Bone marrow (tissue), 2 donors: ENCODE results near the gene MT1M.
A peak's percentile ranks its signal among the peaks of the same experiment; 100 is the strongest.
"Not testable (repeated sequence)": the region's sequence is repeated elsewhere in the genome, so short reads cannot be mapped to it uniquely, and the experiment has no call there.

Experiments
- DNase-seq, 2 donors: peaks; one replicate each; lab custom pipeline; 2025; lab: John Stamatoyannopoulos, UW

The MT1M gene

DNA sequence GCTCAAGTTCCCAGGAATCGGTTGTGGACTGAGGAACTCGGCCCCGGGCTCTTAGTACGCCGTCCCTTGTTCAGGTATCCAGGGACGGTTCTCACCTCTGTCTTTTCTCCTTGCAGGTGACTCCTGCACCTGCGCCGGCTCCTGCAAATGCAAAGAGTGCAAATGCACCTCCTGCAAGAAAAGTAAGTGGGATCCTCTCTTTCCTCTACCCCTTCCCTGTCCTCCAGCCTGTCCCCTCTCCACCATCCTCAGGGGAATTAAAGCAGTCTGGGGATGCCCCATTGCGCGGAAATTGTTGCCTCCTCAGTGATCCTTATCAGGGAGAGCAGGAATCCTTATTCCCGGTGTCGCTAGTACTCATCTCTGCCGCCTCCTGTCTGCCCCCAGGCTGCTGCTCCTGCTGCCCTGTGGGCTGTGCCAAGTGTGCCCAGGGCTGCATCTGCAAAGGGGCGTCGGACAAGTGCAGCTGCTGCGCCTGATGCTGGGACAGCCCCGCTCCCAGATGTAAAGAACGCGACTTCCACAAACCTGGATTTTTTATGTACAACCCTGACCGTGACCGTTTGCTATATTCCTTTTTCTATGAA, 23.5 kb upstream of the MT1M start:
- DNase-seq, result no peak

- DNase-seq, result peak; percentile 22 to 94
These were observed 23.0 kb upstream of the MT1M start for GRCh38 chr16:56609463-56609921.

DNA sequence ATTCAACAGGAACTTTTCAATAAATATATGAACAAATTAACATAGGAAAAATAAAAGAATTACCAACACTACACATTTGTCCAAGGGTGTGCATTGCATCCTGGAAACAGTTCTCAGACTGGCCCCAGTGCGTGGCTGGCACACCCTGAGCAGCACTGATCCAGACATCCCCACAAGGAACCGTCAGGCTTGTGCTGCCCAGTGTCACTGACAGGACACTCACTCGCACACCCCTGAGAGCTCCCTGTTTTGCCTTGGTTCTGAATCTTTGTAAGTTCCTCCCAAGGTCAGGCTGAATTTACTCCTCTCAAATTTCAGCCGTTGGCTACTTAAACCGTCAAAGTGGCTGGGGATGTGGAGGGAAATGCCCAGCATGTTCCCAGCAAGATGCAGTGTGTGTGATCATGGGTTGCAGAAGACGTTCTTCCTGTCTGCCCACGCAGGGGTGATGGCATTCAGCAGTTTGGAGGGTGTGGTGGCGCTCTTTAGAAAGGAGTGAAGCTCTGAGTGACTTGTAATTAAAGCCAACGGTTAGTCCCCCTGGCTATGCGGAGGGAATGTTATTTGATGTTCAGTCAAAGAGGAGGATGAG, 22.3 kb upstream of the MT1M start:
- DNase-seq, result no peak

- DNase-seq, result no peak
These were observed 21.8 kb upstream of the MT1M start for GRCh38 chr16:56610609-56611111.

DNA sequence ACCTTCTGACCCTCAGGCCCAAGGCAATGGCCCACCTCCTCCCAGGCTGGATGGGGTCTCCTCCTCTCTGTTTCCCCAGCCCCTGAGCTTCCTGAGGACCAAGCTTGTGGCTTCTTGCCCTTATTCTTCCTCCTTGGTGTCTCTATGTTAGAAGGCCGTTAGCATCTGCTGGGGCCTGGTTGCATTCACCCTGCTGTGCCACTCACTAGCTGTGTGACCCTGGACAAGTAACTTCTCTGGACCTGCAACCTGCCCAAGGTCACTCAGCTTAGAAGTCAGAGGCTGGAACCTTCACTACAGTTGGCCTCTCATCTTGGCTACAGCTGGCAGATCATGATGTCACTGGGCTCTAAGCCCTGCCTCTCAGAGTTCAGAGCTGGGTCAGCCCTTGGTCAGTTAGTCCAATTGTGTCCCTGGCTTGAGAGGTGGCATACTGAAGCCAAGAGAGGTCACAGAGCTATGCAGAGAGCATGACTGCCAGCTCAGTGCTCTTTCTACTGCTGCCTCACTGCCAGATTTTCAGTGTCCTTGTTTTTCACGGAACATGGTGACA, 21.1 kb upstream of the MT1M start:
- no peak for DNase-seq

- DNase-seq, result no peak
These were observed 18.8 kb upstream of the MT1M start for GRCh38 chr16:56613706-56614105.

DNA sequence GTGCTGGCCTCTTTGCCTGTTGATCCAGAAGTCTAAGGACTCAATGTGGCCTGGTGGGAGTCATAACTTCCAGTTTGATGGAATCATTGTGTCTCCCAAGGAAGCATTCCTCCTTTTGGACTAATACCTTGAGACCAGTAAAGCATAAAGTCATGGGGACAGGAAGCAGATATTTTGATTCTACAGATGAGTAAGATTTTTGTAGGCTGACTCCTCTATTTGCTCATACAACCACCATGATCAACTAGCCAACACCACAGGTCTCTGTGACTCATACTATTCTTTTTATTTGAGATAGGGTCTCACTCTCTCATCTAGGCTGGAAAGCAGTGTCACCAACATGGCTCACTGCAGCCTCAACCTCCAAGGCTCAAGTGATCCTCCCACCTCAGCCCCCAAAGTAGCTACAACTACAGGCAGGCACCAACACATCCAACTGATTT, 17.9 kb upstream of the MT1M start:
- DNase-seq, result no peak

- no peak for DNase-seq
These were observed 17.1 kb upstream of the MT1M start for GRCh38 chr16:56615353-56615752.

- no peak for DNase-seq
These were observed 15.7 kb upstream of the MT1M start for GRCh38 chr16:56616608-56617211.

DNA sequence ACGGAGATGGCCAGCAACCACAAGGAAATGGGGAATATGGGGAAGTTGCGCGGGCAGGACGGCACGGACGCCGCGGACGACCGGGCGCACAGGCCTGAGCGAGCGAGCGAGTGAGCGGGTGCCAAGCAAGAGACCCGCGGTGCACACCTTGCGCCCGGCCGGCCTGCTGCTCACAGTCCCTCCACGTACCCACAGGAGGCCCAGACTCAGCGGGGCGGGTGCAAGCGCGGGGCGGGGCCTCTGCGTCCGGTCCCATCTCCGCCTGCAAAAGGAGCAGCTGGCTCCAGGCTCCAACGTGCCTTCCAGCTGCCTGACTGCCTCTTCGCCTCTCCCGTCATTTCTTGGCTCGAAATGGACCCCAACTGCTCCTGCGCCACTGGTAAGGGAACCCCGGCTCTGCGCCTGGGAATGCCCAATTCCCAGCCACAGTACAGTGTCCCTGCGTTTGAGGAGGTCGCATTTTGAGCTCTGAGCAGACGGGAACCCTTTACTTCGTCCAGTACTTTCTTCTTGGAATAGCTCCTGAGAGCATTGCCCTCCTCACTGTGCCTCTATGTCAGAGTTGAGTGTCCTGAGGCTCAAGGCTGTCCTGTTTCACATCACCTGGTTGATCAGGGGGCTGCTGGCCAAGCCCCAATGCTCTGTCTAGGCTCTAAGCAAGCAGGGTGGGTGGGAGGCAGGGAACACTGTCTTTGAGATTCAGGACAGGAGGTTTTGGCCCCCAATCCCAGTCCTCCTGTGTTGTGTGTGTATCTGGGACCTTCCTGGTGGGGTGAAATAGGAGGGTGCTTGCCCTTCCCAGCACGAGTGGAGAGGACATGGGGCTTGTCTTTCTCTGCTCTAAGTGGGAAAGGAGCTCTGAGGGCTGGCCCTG, 15.0 kb upstream of the MT1M start:
- no peak for DNase-seq

GRCh38 chr16:56618138-56618537, 14.3 kb upstream of the MT1M start:
- no peak for DNase-seq

DNA sequence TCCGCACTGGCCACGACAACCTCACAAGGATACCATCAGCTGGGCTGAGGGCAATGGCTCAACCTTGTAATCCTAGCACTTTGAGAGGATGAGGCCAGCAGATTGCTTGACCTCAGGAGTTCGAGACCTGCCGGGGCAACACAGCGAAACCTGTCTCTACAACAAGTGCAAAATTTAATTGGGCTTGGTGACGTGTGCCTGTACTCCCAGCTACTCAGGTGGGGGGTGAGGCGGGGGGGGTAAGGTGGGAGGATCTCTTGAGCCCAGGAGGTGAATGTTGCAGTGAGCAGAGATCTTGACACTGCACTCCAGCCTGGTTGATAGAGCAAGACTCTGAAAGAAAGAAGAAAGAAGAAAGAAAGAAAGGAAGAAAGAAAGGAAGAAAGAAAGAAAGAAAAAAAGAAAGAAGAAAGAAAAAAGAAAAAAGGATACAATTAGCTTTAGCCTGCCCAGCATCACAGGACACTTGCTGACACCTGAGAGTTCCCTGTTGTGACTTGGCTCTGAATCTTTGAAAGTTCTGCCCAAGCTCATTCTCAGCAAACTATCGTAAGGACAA, 12.0 kb upstream of the MT1M start:
- no peak for DNase-seq

DNA sequence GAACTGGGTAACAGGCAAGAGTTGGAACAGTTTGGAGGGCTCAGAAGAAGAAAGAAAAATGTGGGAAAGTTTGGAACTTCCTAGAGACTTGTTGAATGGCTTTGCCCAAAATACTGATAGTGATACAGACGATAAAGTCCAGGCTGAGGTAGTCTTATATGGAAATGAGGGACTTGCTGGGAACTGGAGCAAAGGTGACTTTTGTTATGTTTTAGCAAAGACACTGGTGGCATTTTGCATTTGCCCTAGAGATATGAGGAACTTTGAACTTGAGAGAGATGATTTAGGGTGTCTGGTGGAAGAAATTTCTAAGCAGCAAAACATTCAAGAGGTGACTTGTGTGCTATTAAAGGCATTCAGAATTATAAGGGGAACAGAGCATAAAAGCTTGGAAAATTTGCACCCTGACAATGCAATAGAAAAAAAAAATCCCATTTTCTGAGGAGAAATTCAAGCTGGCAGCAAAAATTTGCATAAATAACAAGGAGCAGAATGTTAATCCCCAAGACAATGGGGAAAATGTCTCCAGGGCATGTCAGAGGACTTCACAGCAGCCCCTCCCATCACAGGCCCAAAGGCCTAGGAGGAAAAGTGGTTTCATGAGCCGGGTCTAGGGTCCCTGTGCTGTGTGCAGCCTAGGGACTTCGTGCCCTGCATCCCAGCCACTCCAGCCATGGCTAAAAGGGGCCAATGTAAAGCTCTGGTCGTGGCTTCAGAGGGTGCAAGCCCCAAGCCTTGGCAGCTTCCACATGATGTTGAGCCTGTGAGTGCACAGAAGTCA, 10.6 kb upstream of the MT1M start:
- not testable (repeated sequence) for DNase-seq

GRCh38 chr16:56623184-56623583, 9.3 kb upstream of the MT1M start:
- not testable (repeated sequence) for DNase-seq

DNA sequence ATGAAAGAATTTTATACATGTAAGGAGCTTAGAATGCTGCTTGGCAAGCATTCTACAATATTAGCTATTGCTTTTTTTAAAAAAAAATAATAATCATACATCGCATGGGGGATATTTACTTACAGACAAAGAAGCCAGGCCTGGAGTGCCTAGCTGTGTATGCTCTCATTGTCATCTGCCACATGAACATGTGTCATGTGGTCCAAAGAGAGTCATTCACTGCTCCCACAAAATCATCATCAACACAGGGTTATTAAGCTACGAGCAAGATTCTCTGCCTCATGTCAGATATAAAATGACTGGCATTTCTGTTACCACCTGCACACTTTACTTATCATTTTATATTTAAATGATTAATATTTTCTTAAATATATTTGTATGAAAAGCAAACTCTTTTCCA, 8.8 kb upstream of the MT1M start:
- DNase-seq, result no peak

DNA sequence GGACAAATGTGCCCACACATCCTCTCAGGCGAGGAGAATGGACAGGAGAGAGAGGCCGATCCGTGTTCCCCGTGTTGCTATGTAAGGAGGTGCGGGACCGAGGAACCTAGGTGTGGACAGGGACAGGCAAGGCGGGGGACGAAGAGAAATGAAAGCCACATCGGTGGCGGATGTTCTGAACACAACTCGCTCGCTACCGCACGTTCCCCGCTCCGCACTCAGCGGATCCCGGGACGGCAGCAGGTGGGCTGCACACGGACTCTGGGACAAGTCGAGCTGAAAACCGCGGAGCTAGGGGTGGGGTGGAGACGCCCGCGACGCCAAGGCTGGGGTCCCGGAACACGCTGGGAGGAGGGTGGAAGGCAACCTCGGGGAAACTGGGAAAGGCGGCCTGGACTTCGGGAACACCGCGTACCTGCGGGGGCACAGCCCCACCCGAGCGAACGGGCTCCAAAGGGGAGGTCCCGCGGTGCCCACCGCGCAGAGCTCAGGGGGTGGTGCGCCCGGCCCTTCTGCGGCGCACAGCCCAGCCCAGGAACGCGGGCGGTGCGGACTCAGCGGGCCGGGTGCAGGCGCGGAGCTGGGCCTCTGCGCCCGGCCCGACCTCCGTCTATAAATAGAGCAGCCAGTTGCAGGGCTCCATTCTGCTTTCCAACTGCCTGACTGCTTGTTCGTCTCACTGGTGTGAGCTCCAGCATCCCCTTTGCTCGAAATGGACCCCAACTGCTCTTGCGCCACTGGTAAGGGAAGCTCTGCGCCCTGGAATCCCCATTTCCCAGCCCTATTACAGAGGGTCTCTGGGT, 7.1 kb upstream of the MT1M start, which contains the start of gene MT1E:
TSS of gene MT1E (plus strand) at position 642 of the 803 bp plus-strand sequence. CDS start at position 713, 71 bp downstream.
- DNase-seq, result peak in 1 of 2 donors; percentile 34

- no peak for DNase-seq
These were observed 6.4 kb upstream of the MT1M start for GRCh38 chr16:56625943-56626654.

GRCh38 chr16:56626685-56627084, 5.8 kb upstream of the MT1M start:
- no peak for DNase-seq
